Astrocyte (in vitro differentiated cells and primary cell): ENCODE measurements around the gene KYNU. TPM values are rescaled to one million over a fixed set of nuclear protein-coding genes. Genes with fewer than 3 reads are reported as not detected.
"Not testable (repeated sequence)": the region's sequence is repeated elsewhere in the genome, so short reads cannot be mapped to it uniquely, and the experiment has no call there.

Source experiments
- DNase-seq: peaks from one replicate; pipeline ENCODE4 v3.0.0-alpha.2; 2010; ENCODE audit warnings: low read depth
- FAIRE-seq: peaks from 2 replicates; lab custom pipeline; 2011; peaks lifted over from hg19 to GRCh38; lab: Jason Lieb, UNC
- H2AFZ ChIP-seq: 2 replicates; pipeline ENCODE4 v1.6.0; 2012; ENCODE audit warnings: low read depth, low read length, inconsistent platforms
- H3K27ac ChIP-seq: 2 replicates; pipeline ENCODE4 v1.5.1; 2011; ENCODE audit warnings: low read depth, low read length, inconsistent platforms
- H3K27me3 ChIP-seq: 2 replicates; pipeline ENCODE4 v1.6.0; 2011; ENCODE audit warnings: low read length, inconsistent platforms; ENCODE audit not compliant: insufficient read depth
- H3K36me3 ChIP-seq: 2 replicates; pipeline ENCODE4 v1.5.1; 2011; ENCODE audit warnings: low read length, inconsistent platforms; ENCODE audit not compliant: insufficient read depth
- H3K4me1 ChIP-seq: 2 replicates; pipeline ENCODE4 v1.5.1; 2011; ENCODE audit warnings: low read length, inconsistent platforms; ENCODE audit not compliant: insufficient read depth
- H3K4me2 ChIP-seq: 2 replicates; pipeline ENCODE4 v1.6.0; 2012; ENCODE audit warnings: low read length, inconsistent platforms
- H3K4me3 ChIP-seq: 2 replicates; pipeline ENCODE4 v1.5.1; 2011; ENCODE audit warnings: low read depth, mild to moderate bottlenecking, low read length, inconsistent platforms; ENCODE audit not compliant: insufficient read depth
- H3K79me2 ChIP-seq: 2 replicates; pipeline ENCODE4 v1.6.0; 2012; ENCODE audit warnings: mild to moderate bottlenecking, low read length, inconsistent platforms; ENCODE audit not compliant: insufficient read depth
- H3K9ac ChIP-seq: 2 replicates; pipeline ENCODE4 v1.6.0; 2012; ENCODE audit warnings: mild to moderate bottlenecking, low read length, inconsistent platforms
- H3K9me3 ChIP-seq: 2 replicates; pipeline ENCODE4 v1.5.1; 2012; ENCODE audit warnings: low read depth, mild to moderate bottlenecking, low read length, inconsistent platforms; ENCODE audit not compliant: insufficient read depth
- H4K20me1 ChIP-seq: 2 replicates; pipeline ENCODE4 v1.6.0; 2012; ENCODE audit warnings: low read length, inconsistent platforms; ENCODE audit not compliant: insufficient read depth
- H3K27ac Mint-ChIP-seq: one replicate; pipeline ENCODE4 v1.8.0; 2021; ENCODE audit warnings: mild to moderate bottlenecking, mixed read lengths; ENCODE audit not compliant: unreplicated experiment
- H3K27me3 Mint-ChIP-seq: one replicate; pipeline ENCODE4 v1.8.0; 2021; ENCODE audit warnings: low read depth, mixed read lengths; ENCODE audit not compliant: unreplicated experiment
- H3K36me3 Mint-ChIP-seq: one replicate; pipeline ENCODE4 v1.8.0; 2021; ENCODE audit warnings: low read depth, mixed read lengths; ENCODE audit not compliant: unreplicated experiment
- H3K4me1 Mint-ChIP-seq: one replicate; pipeline ENCODE4 v1.8.0; 2021; ENCODE audit warnings: low read depth, mixed read lengths; ENCODE audit not compliant: unreplicated experiment
- H3K4me3 Mint-ChIP-seq: one replicate; pipeline ENCODE4 v1.8.0; 2021; ENCODE audit warnings: mild to moderate bottlenecking, moderate library complexity, mixed read lengths; ENCODE audit not compliant: unreplicated experiment
- H3K9me3 Mint-ChIP-seq: one replicate; pipeline ENCODE4 v1.8.0; 2021; ENCODE audit warnings: mild to moderate bottlenecking, mixed read lengths; ENCODE audit not compliant: unreplicated experiment
- EZH2 ChIP-seq: IDR thresholded peaks from 2 replicates; pipeline ENCODE4 v1.6.1; 2012; ENCODE audit warnings: mild to moderate bottlenecking, low read length, inconsistent platforms; ENCODE audit not compliant: insufficient read depth
- total RNA-seq: library from RNA; stranded (reverse); gene quantifications from 2 replicates; pipeline ENCODE4 v1.2.1, GENCODE V29; 2021
- TF ChIP-seq, protein P1 (sequence below): IDR thresholded peaks from 2 replicates; pipeline ENCODE4 v1.5.1; 2011; ENCODE audit warnings: low read depth, mild to moderate bottlenecking, inconsistent platforms, low read length, moderate library complexity; ENCODE audit not compliant: insufficient read depth

Gene KYNU
- total RNA-seq, 1 donor from 2014 or later: 1.2 TPM

DNA sequence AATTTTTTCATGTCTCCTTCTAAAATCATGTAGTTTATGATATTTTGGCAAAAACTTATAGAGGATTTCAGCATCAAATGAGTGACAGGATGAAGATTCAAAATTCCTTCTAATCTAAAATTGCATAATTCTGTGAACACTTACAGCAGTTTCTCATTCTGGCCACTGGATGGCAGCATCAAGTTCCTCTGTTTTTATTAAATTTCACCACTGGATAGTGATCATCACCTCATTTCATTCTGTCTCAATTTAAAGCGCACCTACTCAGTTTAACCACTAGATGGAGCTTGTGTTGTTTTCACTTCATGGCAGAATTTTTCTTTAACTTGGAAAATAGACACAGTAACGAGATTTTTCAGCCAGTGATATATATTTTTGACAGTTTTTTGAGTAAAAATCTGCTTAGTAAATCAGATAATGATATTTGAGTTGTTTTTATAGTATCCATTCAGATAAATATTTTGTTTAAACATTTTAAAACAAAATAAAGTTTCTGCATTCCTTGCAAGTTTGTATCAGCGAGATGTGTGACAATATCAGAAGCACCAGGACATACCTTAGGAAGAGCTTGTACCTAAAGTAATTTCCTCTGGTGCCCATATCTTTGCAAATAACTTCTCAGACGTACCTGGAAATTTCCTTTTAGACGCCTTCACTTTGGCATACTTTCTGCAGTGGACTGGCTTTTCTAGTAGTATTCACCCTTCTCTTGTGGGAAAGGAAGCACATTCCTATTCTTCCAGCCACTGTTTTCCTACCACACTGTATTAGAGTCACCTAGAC lies 157.0 kb downstream of the KYNU start:
- Mint-ChIP-seq H3K4me1 (no peaks in the 10 kb centered on the region), H3K9me3 (no peaks in the 10 kb centered on the region), H3K36me3 (no peaks in the 10 kb centered on the region), H3K4me3 (no peak overlapping the region), H3K27me3 (no peaks in the 10 kb centered on the region), H3K27ac (no peak overlapping the region)
- H3K79me2 ChIP-seq: no peaks in the 10 kb centered on the region
- no peak overlapping the region for H3K27ac ChIP-seq
- H2AFZ ChIP-seq: no peak overlapping the region
- no peak overlapping the region for H3K4me3 ChIP-seq
- H3K4me1 ChIP-seq: no peaks in the 10 kb centered on the region
- no peak overlapping the region for H3K9ac ChIP-seq
- H3K9me3 ChIP-seq: no peaks in the 10 kb centered on the region
- no peak overlapping the region for H3K4me2 ChIP-seq
- no peaks in the 10 kb centered on the region for H4K20me1 ChIP-seq
- H3K36me3 ChIP-seq: no peaks in the 10 kb centered on the region
- TF ChIP-seq, protein P1, sequence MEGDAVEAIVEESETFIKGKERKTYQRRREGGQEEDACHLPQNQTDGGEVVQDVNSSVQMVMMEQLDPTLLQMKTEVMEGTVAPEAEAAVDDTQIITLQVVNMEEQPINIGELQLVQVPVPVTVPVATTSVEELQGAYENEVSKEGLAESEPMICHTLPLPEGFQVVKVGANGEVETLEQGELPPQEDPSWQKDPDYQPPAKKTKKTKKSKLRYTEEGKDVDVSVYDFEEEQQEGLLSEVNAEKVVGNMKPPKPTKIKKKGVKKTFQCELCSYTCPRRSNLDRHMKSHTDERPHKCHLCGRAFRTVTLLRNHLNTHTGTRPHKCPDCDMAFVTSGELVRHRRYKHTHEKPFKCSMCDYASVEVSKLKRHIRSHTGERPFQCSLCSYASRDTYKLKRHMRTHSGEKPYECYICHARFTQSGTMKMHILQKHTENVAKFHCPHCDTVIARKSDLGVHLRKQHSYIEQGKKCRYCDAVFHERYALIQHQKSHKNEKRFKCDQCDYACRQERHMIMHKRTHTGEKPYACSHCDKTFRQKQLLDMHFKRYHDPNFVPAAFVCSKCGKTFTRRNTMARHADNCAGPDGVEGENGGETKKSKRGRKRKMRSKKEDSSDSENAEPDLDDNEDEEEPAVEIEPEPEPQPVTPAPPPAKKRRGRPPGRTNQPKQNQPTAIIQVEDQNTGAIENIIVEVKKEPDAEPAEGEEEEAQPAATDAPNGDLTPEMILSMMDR: peak; percentile 100
- no peak for TF ChIP-seq EZH2
- FAIRE-seq: peak; percentile 97
- DNase-seq: peak; percentile 55
- no peaks in the 10 kb centered on the region for H3K27me3 ChIP-seq

DNA sequence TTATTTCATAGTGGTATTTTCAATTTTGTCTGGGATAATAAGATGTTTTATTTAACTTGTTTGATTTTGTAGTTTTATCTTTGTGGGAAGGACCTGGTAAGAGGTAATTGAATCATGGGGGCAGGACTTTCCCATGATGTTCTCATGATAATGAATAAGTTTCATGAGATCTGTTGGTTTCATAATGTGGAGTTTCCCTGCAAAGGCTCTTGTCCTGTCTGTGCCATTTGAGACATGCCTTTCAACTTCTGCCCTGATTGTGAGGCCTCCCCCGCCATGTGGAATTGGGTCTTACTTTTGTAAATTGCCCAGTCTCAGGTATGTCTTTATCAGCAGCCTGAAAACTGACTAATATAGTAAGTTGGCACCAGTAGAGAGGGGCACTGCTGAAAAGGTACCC lies 174.0 kb downstream of the KYNU start:
- no peak overlapping the region for H3K4me3 ChIP-seq
- H3K27ac ChIP-seq: no peak overlapping the region
- H4K20me1 ChIP-seq: no peaks in the 10 kb centered on the region
- no peak for FAIRE-seq
- no peaks in the 10 kb centered on the region for H3K36me3 Mint-ChIP-seq
- no peak overlapping the region for H3K27ac Mint-ChIP-seq
- H3K27me3 Mint-ChIP-seq: no peaks in the 10 kb centered on the region
- H3K4me1 ChIP-seq: no peaks in the 10 kb centered on the region
- DNase-seq: no peak
- H3K4me3 Mint-ChIP-seq: no peak overlapping the region
- H3K9ac ChIP-seq: no peak overlapping the region
- H3K9me3 ChIP-seq: no peaks in the 10 kb centered on the region
- H3K9me3 Mint-ChIP-seq: peaks cover 1% of the 10 kb centered on the region
- no peaks in the 10 kb centered on the region for H3K4me1 Mint-ChIP-seq
- H3K4me2 ChIP-seq: no peak overlapping the region
- no peaks in the 10 kb centered on the region for H3K27me3 ChIP-seq
- H3K36me3 ChIP-seq: no peaks in the 10 kb centered on the region
- H3K79me2 ChIP-seq: no peaks in the 10 kb centered on the region
- TF ChIP-seq, protein P1: no peak
- no peak for TF ChIP-seq EZH2
- H2AFZ ChIP-seq: no peak overlapping the region

DNA sequence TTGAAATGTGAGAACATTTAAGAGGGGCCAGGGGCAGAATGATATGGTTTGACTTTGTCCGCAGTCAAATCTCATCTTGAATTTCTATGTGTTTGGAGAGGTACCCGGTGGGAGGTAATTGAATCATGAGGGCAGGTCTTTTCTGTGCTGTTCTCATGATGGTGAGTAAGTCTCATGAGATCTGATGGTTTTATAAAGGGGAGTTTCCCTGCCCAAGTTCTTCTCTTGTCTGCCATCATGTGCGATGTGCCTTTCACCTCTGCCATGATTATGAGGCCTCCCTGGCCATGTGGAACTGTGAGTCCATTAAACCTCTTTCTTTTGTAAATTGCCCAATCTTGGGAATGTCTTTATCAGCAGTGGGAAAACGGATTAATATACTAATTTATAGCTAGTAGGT lies 176.0 kb downstream of the KYNU start:
- H3K4me1 Mint-ChIP-seq: not testable (repeated sequence)

More for the DNA sequence above, 176.0 kb downstream of the KYNU start:
- not testable (repeated sequence) for H3K27me3 Mint-ChIP-seq, H3K4me1 ChIP-seq, H4K20me1 ChIP-seq, DNase-seq, H3K9me3 ChIP-seq, H3K4me2 ChIP-seq, H3K79me2 ChIP-seq, H3K27ac Mint-ChIP-seq, FAIRE-seq, H2AFZ ChIP-seq, H3K9ac ChIP-seq, H3K4me3 ChIP-seq, H3K27ac ChIP-seq, H3K27me3 ChIP-seq, H3K36me3 ChIP-seq, H3K36me3 Mint-ChIP-seq, H3K9me3 Mint-ChIP-seq, H3K4me3 Mint-ChIP-seq
